Transverse colon (tissue), 4 donors: Measurements from ENCODE around the gene JAZF1. TPM values are rescaled to one million over a fixed set of nuclear protein-coding genes. Genes with fewer than 3 reads are reported as not detected.

ENCODE experiments used
- DNase-seq: peaks from one replicate; pipeline ENCODE4 v3.0.0-alpha.2; 2019
- H3K27ac ChIP-seq, 4 donors: fragments of 200-600 bp; sonication (generic); 2 replicates each; pipeline ENCODE4 v1.5.1; 2016 to 2018; ENCODE audit warnings: inconsistent platforms in 4 of 4
- H3K27me3 ChIP-seq: fragments of 200-600 bp; sonication (generic); 2 replicates; pipeline ENCODE4 v1.5.1; 2017; ENCODE audit warnings: inconsistent platforms
- H3K36me3 ChIP-seq, 4 donors: fragments of 200-600 bp; sonication (generic); 2 replicates each; pipeline ENCODE4 v1.5.1; 2017 to 2019; ENCODE audit warnings: inconsistent platforms in 4 of 4
- H3K4me1 ChIP-seq, 4 donors: fragments of 200-600 bp; sonication (generic); 2 replicates each; pipeline ENCODE4 v1.5.1; 2017 to 2020; ENCODE audit warnings: inconsistent platforms in 4 of 4
- H3K4me3 ChIP-seq, 4 donors: fragments of 200-600 bp; sonication (generic); 1 replicate in 1 of 4; 2 replicates in 3 of 4; pipeline versions ENCODE4 v1.5.1 to v1.6.1; 2017 to 2019; ENCODE audit warnings: inconsistent platforms in 4 of 4
- H3K9me3 ChIP-seq, 2 donors: fragments of 200-600 bp; sonication (generic); 2 replicates each; pipeline ENCODE4 v1.5.1; 2017 to 2019; ENCODE audit warnings: inconsistent platforms in 2 of 2
- EP300 ChIP-seq: sonication (generic); formaldehyde crosslinking; IDR thresholded peaks from one replicate; pipeline ENCODE4 v1.6.1; 2017; ENCODE audit warnings: antibody characterized with exemption, low read depth
- POLR2A ChIP-seq: fragments of 450-650 bp; IDR thresholded peaks from one replicate; pipeline ENCODE4 v1.6.1; 2016; ENCODE audit warnings: antibody characterized with exemption, mild to moderate bottlenecking, moderate library complexity
- POLR2AphosphoS5 ChIP-seq, 3 donors: sonication (generic); formaldehyde crosslinking; IDR thresholded peaks; one replicate each; pipeline ENCODE4 v1.6.1; 2016; ENCODE audit warnings: antibody characterized with exemption in 3 of 3
- WGBS, 2 donors: methylation state at CpG; one replicate each; pipeline ENCODE4 v1.1.5; 2018; ENCODE audit warnings: low coverage in 1 of 2; 5-methylcytosine and 5-hydroxymethylcytosine counted together
- in situ Hi-C, 4 donors: fragments of 200-750 bp; cut with MboI; loops; one replicate each; pipeline versions ENCODE4 v1.15.0 to v1.15.1; 2017; ENCODE audit warnings: low sequenced_read_pairs in 3 of 4, low pct_ligation_motif_present in 1 of 4, low pct_unique_long_range_greater_than_20kb in 1 of 4
- intact Hi-C: fragments of 100-400 bp; cut with DNase I; formaldehyde crosslinking; loops from one replicate; pipeline ENCODE4 v1.15.1; 2023; ENCODE audit warnings: low total_unique reads
- total RNA-seq, 4 donors: library from RNA; depleted of rRNA; stranded (reverse); fragments of >200 nt; gene quantifications; one replicate each; pipeline ENCODE4 v1.1.0, GENCODE V29; 2016
- TF ChIP-seq, protein P1 (sequence below), 5 experiments: fragments of 200-600 bp in 3 of 5; fragments of 450-650 bp in 2 of 5; sonication (generic) in 3 of 5; IDR thresholded peaks; 1 replicate in 2 of 5; 2 replicates in 3 of 5; pipeline ENCODE4 v1.5.1; 2016 to 2017; ENCODE audit warnings: antibody characterized with exemption in 5 of 5, inconsistent platforms in 3 of 5, mild to moderate bottlenecking in 2 of 5, moderate library complexity in 1 of 5

The JAZF1 gene
- total RNA-seq, 4 donors from 2014 or later: 11.0 to 12.2 (median 11.5) TPM

GRCh38 chr7:28069388-28069787 is 111.2 kb downstream of the JAZF1 start:
- intact Hi-C loops: no loop called here
- Histone ChIP-seq H3K9me3 (no peaks in the 10 kb centered on the region), H3K27ac (peak overlapping the region; percentile 57 to 76 (median 67)), H3K4me1 (peaks cover 11 to 47% (median 15%) of the 10 kb centered on the region in 4 donors), H3K36me3 (no peaks in the 10 kb centered on the region), H3K27me3 (no peaks in the 10 kb centered on the region), H3K4me3 (no peak overlapping the region)
- WGBS, 2 donors: 86% methylated on average over 3 of the region's 3 CpGs; no CpG with 5 or more reads in 1 of the 2 donors
- in situ Hi-C loops: no loop called here
- DNase-seq: no peak
- TF ChIP-seq POLR2A (no peak), EP300 (no peak), POLR2AphosphoS5 (IDR thresholded peaks at IDR 0.05) (no peak)
- TF ChIP-seq, protein P1, sequence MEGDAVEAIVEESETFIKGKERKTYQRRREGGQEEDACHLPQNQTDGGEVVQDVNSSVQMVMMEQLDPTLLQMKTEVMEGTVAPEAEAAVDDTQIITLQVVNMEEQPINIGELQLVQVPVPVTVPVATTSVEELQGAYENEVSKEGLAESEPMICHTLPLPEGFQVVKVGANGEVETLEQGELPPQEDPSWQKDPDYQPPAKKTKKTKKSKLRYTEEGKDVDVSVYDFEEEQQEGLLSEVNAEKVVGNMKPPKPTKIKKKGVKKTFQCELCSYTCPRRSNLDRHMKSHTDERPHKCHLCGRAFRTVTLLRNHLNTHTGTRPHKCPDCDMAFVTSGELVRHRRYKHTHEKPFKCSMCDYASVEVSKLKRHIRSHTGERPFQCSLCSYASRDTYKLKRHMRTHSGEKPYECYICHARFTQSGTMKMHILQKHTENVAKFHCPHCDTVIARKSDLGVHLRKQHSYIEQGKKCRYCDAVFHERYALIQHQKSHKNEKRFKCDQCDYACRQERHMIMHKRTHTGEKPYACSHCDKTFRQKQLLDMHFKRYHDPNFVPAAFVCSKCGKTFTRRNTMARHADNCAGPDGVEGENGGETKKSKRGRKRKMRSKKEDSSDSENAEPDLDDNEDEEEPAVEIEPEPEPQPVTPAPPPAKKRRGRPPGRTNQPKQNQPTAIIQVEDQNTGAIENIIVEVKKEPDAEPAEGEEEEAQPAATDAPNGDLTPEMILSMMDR (IDR thresholded peaks at IDR 0.05): no peak

DNA sequence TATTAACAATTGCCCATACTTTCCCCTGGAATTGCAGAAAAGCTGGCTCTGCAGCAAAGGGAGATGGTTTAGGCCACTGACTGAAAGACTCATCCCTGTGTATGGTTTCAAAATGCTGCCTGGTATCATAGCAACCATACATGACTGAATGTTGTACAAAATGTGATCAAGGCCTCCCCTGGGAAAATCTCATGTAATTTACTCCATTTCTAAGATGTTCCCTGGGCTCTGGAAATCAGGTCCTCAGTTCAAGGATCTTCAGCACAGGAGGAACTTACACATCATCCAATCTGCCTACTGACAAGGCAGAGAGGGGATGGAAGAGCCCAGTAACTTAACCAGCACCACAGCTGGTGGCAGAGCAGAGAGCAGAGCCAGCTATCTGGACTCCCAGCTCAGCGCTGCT is 111.8 kb downstream of the JAZF1 start:
- DNase-seq: no peak
- WGBS, 2 donors: 91% methylated on average over 1 of the region's 1 CpG; no CpG with 5 or more reads in 1 of the 2 donors
- Histone ChIP-seq H3K4me1 (peaks cover 14 to 48% (median 15%) of the 10 kb centered on the region in 4 donors), H3K9me3 (no peaks in the 10 kb centered on the region), H3K27me3 (no peaks in the 10 kb centered on the region), H3K4me3 (no peak overlapping the region), H3K36me3 (no peaks in the 10 kb centered on the region), H3K27ac (peak overlapping the region; percentile 57 to 76 (median 67))
- TF ChIP-seq POLR2AphosphoS5 (IDR thresholded peaks at IDR 0.05) (no peak), EP300 (no peak), POLR2A (no peak)
- TF ChIP-seq, protein P1 (IDR thresholded peaks at IDR 0.05): no peak
- in situ Hi-C loops: no loop called here
- intact Hi-C loops: no loop called here

- H3K36me3 ChIP-seq: no peaks in the 10 kb centered on the region
- DNase-seq: no peak
- peaks cover 15 to 60% (median 20%) of the 10 kb centered on the region in 4 donors for H3K4me1 ChIP-seq
- in situ Hi-C loops: no loop called here
- no peak overlapping the region for H3K4me3 ChIP-seq
- TF ChIP-seq EP300 (no peak), POLR2AphosphoS5 (IDR thresholded peaks at IDR 0.05) (no peak), POLR2A (no peak)
- TF ChIP-seq, protein P1 (IDR thresholded peaks at IDR 0.05): no peak
- H3K27ac ChIP-seq: peak overlapping the region in 2 of 4 donors; percentile 30 to 77
- intact Hi-C loops: no loop called here
- H3K9me3 ChIP-seq: no peaks in the 10 kb centered on the region
- H3K27me3 ChIP-seq: no peaks in the 10 kb centered on the region
Observed at GRCh38 chr7:28067171-28067570, 113.4 kb downstream of the JAZF1 start.

DNA sequence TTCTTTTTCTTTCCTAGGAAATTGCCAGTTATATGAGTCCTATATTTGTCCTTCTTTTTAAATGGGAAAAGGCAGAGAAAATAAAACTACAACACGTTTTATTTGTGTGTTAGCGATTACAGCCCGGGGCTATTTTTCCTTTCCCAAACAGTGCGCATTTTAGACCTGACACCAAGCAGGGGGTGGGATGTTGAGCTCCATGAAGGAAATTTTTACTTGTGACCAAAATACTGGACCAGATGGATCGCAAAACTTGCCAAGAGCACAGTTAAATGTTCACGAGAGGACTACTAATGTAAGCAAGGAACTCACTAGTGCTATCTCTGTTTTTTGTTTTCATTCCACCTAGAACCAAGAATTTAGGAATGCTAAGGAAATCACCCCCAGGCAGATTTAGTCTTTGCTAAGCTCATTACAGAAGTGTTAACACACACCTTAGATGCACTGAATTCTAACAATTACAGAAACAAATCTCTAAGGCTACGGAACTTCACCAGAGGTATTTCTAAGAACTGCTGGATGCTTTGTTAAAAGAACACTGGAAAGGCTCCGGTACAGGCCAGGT is 114.8 kb downstream of the JAZF1 start:
- Histone ChIP-seq H3K36me3 (no peaks in the 10 kb centered on the region), H3K9me3 (no peaks in the 10 kb centered on the region), H3K27ac (peak overlapping the region; percentile 58 to 80 (median 70)), H3K4me1 (peaks cover 13 to 57% (median 22%) of the 10 kb centered on the region in 4 donors), H3K27me3 (no peaks in the 10 kb centered on the region), H3K4me3 (no peak overlapping the region)
- intact Hi-C loops: no loop called here
- TF ChIP-seq EP300 (no peak), POLR2AphosphoS5 (IDR thresholded peaks at IDR 0.05) (no peak), POLR2A (no peak)
- TF ChIP-seq, protein P1 (IDR thresholded peaks at IDR 0.05): no peak
- 46 to 65% methylated on average over 6 to 8 of the region's 8 CpGs for WGBS, 2 donors
- in situ Hi-C loops: no loop called here
- DNase-seq: no peak
